GM12892 (cell line): ENCODE data around the gene DUOXA2.

Experiments used
- POLR2A ChIP-seq: IDR thresholded peaks from 2 replicates; pipeline ENCODE4 v1.6.1; 2011; ENCODE audit warnings: low read depth, low read length, control low read depth
- TAF1 ChIP-seq: IDR thresholded peaks from 2 replicates; pipeline ENCODE4 v1.6.1; 2011; ENCODE audit warnings: low read depth, mild to moderate bottlenecking, control low read depth, low read length, borderline replicate concordance

- TF ChIP-seq TAF1 (no peak), POLR2A (no peak)
These were observed 27.3 kb downstream of the DUOXA2 start for GRCh38 chr15:45141386-45141785.
